Fibroblast of mammary gland (primary cell): ENCODE results near the gene RGS8.
A peak's percentile ranks its signal among the peaks of the same experiment; 100 is the strongest.

ENCODE experiments used
- DNase-seq: peaks from one replicate; pipeline ENCODE4 v3.0.0-alpha.2; 2010; ENCODE audit warnings: low read depth
- H3K4me3 ChIP-seq: 2 replicates; pipeline ENCODE4 v1.5.1; 2011; ENCODE audit warnings: low read depth, mild to moderate bottlenecking, low read length, moderate library complexity; ENCODE audit not compliant: control insufficient read depth
- CTCF ChIP-seq: conservative IDR thresholded peaks from 2 replicates; pipeline ENCODE4 v1.5.1; 2011; ENCODE audit warnings: low read depth, low read length, inconsistent platforms; ENCODE audit not compliant: control insufficient read depth, insufficient read depth

The RGS8 gene

GRCh38 chr1:182721525-182721924 is 37.1 kb upstream of the RGS8 start:
- no peak for DNase-seq
- H3K4me3 ChIP-seq, result no peak overlapping the region
- TF ChIP-seq CTCF, result no peak

GRCh38 chr1:182720463-182720862 is 36.1 kb upstream of the RGS8 start:
- TF ChIP-seq CTCF, result peak; percentile 40
- H3K4me3 ChIP-seq, result no peak overlapping the region
- DNase-seq, result peak; percentile 16

GRCh38 chr1:182719553-182719952 is 35.2 kb upstream of the RGS8 start:
- no peak overlapping the region for H3K4me3 ChIP-seq
- no peak for TF ChIP-seq CTCF
- DNase-seq, result no peak

GRCh38 chr1:182718311-182718710 is 33.9 kb upstream of the RGS8 start:
- TF ChIP-seq CTCF, result no peak
- H3K4me3 ChIP-seq, result no peak overlapping the region
- no peak for DNase-seq

- no peak overlapping the region for H3K4me3 ChIP-seq
- no peak for DNase-seq
- TF ChIP-seq CTCF, result no peak
These were observed 32.6 kb upstream of the RGS8 start for GRCh38 chr1:182716740-182717720.

- no peak overlapping the region for H3K4me3 ChIP-seq
- no peak for TF ChIP-seq CTCF
- no peak for DNase-seq
These were observed 31.1 kb upstream of the RGS8 start for GRCh38 chr1:182715531-182715930.
